ENCODE results near the gene SART3.

Gene SART3

GRCh38 chr12:108514973-108515814 is 45.8 kb downstream of the SART3 start, which contains the start of gene FICD:
TSS of gene FICD (plus strand) at chr12:108515277. CDS start at chr12:108516973, 1,696 bp downstream.
- peak; percentile 99 for DNase-seq (ENCODE audit: low read depth)
- TF ChIP-seq CTCF (IDR thresholded peaks at IDR 0.05; ENCODE audit: insufficient read depth, low read depth, low read length, missing control alignments) = no peak
- H3K4me3 ChIP-seq (ENCODE audit: low read depth, low read length) = peak within 1 kb of the TSS; percentile 65

DNA sequence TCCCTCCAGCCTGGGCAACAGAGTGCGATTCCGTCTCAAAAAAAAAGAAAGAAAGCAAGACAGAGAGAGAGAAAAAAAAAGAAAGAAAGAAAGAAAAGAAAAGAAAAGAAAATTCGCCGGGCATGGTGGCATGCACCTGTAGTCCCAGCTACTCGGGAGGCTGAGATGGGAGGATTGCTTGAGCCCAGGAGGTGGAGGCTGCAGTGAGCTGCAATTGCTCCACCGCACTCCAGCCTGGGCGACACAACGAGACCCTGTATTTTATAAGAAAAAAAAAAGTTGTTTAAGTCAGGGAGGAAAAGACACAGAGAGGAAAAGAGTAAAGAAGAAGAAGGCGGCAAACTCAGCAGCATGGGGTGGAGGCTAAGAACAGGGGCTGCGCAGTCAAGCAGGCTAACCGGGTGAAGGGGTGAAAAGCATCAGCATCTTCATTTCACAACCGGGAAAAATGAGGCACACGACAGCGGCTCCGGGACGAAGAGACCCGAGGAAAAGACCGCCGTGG is 46.5 kb downstream of the SART3 start:
- DNase-seq (ENCODE audit: low read depth) = no peak
- H3K4me3 ChIP-seq (ENCODE audit: low read depth, low read length) = peak overlapping the region; percentile 65
- no peak for TF ChIP-seq CTCF (IDR thresholded peaks at IDR 0.05; ENCODE audit: insufficient read depth, low read depth, low read length, missing control alignments)

DNA sequence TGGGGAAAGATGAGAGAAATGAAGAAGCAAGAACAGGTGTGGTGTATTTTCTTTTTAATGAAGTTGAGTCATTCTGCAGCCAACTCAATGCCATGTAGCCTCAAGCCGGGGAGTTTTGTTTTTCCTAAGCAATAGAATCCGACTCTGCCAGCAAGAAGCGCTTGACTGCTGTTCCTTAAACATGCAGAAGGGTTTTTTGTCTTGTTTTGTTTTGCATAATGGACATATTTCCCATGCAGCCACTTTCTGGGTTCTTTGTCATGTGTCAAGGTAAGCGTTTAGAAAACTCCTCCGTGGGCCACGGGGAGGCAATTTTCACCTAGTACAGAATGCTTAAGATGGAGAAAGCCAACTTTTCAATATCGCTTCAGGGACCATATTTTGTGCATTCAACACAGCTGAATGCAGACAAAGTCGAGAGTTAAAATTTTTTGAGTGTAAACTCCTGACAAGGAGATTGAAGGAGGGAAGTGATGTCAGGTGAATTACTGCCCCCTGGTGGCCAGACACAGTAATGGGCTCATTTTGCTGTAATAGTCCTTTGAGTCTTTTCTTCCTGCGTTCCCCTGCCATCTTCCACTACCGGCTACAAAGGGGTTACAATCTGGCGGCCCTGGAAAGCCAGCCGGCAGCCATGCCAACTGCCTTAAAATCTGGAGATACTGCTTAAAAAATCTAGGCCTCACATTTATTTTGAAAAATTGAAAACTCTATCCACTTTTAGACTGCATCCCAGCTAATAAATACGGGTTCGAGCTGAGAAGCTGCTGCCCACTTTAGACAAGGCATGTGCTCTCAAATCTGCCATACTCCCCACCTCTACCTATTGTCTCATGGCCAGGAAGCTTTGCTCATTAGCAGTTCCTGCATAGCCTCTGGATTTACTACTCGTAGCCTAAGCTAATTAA is 49.1 kb downstream of the SART3 start:
- H3K4me3 ChIP-seq (ENCODE audit: low read depth, low read length) = peak overlapping the region; percentile 52
- DNase-seq (ENCODE audit: low read depth) = peak; percentile 91
- TF ChIP-seq CTCF (IDR thresholded peaks at IDR 0.05; ENCODE audit: insufficient read depth, low read depth, low read length, missing control alignments) = peak; percentile 79

GRCh38 chr12:108510836-108511235 is 50.1 kb downstream of the SART3 start:
- DNase-seq (ENCODE audit: low read depth) = no peak
- H3K4me3 ChIP-seq (ENCODE audit: low read depth, low read length) = no peak overlapping the region
- no peak for TF ChIP-seq CTCF (IDR thresholded peaks at IDR 0.05; ENCODE audit: insufficient read depth, low read depth, low read length, missing control alignments)

DNA sequence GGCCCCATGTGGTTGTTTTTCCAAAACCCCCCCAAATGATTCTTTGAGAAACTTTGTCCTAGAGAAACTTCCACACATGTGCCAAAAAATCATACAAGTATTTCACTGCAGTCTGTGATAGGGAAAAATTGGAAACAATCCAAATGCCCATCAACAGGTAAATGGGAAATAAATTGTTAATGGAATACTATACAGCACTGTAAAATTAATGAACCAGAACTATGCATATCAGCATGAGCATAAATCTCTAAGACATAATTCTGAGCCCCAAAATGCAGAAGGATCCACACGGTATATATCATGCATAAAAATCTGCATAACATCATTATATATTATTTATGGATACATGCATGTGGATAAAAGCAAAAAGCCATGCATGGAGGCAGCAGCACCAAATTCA is 51.2 kb downstream of the SART3 start:
- TF ChIP-seq CTCF (IDR thresholded peaks at IDR 0.05; ENCODE audit: insufficient read depth, low read depth, low read length, missing control alignments) = no peak
- DNase-seq (ENCODE audit: low read depth) = no peak
- H3K4me3 ChIP-seq (ENCODE audit: low read depth, low read length) = no peak overlapping the region

DNA sequence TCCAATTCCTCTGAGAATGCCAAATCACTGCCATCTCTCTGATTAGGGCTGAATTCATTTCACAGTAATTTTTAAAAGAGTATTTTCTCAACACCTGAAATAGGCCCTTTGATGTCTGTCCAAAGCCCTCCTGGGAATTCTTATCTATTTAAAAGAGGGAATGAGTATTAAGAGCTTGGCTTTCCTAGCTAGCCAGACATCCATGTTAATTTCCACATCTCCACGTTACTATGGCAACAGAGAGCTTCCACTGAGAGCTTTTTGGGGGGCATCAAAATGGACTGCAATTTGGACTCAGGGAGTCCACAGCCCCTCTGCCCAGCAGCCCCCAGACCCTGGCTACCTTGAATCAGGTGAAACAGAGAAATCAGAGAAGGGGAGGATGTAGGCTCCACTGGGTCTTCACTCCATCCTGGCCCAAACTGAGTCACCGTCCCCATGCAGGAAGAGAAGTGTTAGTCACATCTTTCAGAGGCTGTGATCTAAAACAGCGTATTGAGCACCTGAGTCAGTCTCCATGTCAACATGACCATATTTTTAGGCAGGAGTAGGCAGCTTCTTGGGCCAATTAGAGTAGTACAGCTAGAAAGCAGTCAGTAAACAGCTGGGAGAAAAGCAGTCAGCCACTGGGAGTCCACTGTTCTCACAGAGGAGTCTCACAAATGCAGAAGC is 52.9 kb downstream of the SART3 start:
- H3K4me3 ChIP-seq (ENCODE audit: low read depth, low read length) = no peak overlapping the region
- TF ChIP-seq CTCF (IDR thresholded peaks at IDR 0.05; ENCODE audit: insufficient read depth, low read depth, low read length, missing control alignments) = no peak
- peak; percentile 74 for DNase-seq (ENCODE audit: low read depth)
